SU-DHL-6 (cell line): ENCODE measurements around the gene PRSS27.

Source experiments
- EZH2phosphoT487 ChIP-seq: fragments of 200-600 bp; sonication (generic), shearing (Covaris generic); conservative IDR thresholded peaks from 2 replicates; pipeline ENCODE4 v1.6.1; 2018; ENCODE audit warnings: mild to moderate bottlenecking, antibody characterized with exemption, low read length, moderate library complexity, mixed read lengths
- TF ChIP-seq, protein P1 (sequence below): fragments of 200-600 bp; sonication (generic); IDR thresholded peaks from one replicate; pipeline ENCODE4 v1.5.1; 2017; ENCODE audit warnings: antibody characterized with exemption, mild to moderate bottlenecking, low read length, moderate library complexity; ENCODE audit not compliant: insufficient read depth, poor library complexity, severe bottlenecking

GRCh38 chr16:2664574-2664982, 55.4 kb downstream of the PRSS27 start:
- TF ChIP-seq, protein P1, sequence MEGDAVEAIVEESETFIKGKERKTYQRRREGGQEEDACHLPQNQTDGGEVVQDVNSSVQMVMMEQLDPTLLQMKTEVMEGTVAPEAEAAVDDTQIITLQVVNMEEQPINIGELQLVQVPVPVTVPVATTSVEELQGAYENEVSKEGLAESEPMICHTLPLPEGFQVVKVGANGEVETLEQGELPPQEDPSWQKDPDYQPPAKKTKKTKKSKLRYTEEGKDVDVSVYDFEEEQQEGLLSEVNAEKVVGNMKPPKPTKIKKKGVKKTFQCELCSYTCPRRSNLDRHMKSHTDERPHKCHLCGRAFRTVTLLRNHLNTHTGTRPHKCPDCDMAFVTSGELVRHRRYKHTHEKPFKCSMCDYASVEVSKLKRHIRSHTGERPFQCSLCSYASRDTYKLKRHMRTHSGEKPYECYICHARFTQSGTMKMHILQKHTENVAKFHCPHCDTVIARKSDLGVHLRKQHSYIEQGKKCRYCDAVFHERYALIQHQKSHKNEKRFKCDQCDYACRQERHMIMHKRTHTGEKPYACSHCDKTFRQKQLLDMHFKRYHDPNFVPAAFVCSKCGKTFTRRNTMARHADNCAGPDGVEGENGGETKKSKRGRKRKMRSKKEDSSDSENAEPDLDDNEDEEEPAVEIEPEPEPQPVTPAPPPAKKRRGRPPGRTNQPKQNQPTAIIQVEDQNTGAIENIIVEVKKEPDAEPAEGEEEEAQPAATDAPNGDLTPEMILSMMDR: no peak
- no peak for TF ChIP-seq EZH2phosphoT487
